ENCODE data around the gene GRIP1.

Gene GRIP1, protein sequence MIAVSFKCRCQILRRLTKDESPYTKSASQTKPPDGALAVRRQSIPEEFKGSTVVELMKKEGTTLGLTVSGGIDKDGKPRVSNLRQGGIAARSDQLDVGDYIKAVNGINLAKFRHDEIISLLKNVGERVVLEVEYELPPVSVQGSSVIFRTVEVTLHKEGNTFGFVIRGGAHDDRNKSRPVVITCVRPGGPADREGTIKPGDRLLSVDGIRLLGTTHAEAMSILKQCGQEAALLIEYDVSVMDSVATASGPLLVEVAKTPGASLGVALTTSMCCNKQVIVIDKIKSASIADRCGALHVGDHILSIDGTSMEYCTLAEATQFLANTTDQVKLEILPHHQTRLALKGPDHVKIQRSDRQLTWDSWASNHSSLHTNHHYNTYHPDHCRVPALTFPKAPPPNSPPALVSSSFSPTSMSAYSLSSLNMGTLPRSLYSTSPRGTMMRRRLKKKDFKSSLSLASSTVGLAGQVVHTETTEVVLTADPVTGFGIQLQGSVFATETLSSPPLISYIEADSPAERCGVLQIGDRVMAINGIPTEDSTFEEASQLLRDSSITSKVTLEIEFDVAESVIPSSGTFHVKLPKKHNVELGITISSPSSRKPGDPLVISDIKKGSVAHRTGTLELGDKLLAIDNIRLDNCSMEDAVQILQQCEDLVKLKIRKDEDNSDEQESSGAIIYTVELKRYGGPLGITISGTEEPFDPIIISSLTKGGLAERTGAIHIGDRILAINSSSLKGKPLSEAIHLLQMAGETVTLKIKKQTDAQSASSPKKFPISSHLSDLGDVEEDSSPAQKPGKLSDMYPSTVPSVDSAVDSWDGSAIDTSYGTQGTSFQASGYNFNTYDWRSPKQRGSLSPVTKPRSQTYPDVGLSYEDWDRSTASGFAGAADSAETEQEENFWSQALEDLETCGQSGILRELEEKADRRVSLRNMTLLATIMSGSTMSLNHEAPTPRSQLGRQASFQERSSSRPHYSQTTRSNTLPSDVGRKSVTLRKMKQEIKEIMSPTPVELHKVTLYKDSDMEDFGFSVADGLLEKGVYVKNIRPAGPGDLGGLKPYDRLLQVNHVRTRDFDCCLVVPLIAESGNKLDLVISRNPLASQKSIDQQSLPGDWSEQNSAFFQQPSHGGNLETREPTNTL

GRCh38 chr12:66678338-66679275 lies at the start of gene GRIP1:
Gene GRIP1 (minus strand): TSS chr12:66679076. CDS start chr12:66678904, 172 bp downstream.
- peak in 20 of 58 donors; percentile 1 to 32 (median 6) for DNase-seq

- DNase-seq = no peak
These were observed 47.7 kb upstream of the GRIP1 start for GRCh38 chr12:66726556-66726955.

DNA sequence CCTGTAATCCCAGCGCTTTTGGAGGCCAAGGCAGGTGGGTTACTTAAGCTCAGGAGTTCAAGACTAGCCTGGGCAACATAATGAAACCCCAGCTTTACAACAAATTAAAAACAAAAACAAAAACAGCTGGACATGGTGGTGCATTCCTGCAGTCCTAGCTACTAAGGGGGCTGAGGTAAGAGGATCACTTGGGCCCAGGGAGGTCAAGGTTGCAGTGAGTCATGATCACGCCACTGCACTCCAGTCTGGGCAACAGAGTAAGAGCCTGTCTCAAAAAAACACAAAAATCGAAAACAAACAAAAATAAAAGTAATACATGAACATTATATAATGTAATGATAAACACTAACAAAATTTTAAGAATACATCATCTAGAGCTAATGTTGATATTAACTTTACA lies 46.2 kb upstream of the GRIP1 start:
- no peak for DNase-seq

DNA sequence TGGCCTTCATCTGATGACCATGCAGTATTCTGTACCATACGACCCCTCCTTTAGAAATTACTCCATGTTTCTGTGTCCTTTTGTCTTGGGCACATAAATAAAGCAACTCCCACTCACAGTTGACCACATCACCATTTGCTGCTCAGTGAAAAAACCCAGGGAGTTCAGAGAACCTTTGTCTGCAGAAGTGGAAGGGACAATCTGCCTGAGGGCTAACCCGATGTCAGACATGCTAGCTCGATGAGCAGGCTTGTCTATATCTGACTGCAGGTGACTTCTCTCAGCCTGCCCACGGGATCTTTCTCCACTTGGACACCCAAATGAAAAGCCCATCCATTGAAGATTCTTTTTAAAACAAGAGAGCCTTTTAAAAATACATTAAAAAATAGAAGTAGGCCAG lies 45.7 kb upstream of the GRIP1 start:
- no peak for DNase-seq

DNA sequence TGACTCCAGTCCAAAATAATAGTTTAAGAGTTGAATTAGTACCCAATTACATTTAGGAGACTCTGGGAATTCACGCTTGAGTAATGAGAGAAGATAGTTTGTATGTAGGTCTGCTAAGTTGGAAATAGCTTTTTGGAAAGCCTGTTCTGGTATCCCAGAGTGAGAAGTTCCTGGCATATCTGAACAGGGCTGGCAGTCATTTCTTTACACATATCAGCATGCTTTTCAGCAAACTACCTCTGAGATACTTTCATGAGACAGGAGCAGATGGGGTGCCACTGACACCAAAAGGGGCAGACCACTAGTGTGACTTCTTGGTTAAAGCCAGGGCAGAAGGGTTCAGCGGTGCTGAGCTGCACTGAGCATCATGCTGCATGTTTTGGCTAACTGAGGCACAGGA lies 45.1 kb upstream of the GRIP1 start:
- DNase-seq = no peak

DNA sequence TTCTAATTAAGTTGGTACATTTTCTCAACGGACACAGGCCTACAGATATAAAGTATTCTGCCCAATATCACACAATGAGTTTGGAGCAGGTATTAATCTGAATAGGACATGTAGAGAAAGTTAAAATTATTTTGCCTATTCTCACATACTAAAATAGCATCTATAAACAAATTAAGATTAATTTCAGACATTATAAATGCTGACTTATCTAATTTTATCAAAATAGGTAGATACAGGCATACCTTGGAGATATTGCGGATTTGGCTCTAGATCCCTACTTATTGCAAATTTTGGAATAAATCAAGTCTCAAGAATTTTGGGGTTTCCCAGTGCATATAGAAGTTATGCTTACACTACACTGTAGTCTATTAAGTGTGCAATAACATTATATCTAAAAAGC lies 41.0 kb upstream of the GRIP1 start:
- DNase-seq = no peak

GRCh38 chr12:66717036-66717673 lies 38.3 kb upstream of the GRIP1 start:
- no peak for DNase-seq

- no peak for DNase-seq
These were observed 37.6 kb upstream of the GRIP1 start for GRCh38 chr12:66716522-66716921.

DNA sequence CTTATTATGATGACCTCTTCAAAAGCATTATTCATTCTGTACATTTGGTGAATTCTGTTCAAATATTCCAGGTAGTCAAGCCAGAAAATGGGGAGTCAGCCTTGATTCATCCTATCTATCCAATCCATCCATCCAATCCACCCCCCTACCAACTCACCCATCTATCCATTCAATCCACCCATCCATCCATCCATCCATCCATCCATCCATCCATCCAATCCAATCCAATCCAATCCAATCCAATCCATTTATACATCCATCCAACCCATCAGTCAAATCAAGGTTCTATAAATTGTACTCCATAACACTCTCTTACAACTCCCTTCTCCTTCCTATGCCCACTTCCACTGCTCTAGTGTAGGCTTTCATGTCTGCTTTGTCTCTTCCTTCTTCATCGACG lies 35.8 kb upstream of the GRIP1 start:
- no peak for DNase-seq

GRCh38 chr12:66713984-66714383 lies 35.1 kb upstream of the GRIP1 start:
- DNase-seq = no peak

DNA sequence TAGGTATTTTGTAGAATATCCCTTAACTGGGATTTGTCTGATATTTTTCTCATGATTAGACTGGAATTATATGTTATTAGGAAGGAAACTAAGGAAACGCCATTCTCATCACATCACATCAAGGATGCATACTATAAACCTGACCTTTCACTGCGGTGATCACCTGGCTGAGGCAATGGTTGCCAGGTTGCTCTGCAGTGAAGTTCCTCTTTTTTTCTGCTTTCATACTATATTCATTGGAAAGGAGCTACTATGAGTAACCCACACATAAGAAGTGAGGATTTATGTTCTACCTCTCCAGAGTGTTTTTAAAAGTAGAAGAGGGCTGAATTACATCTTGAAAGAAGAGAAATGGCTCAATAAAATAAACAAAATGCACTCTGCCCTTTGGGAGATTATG lies 31.0 kb upstream of the GRIP1 start:
- no peak for DNase-seq

DNA sequence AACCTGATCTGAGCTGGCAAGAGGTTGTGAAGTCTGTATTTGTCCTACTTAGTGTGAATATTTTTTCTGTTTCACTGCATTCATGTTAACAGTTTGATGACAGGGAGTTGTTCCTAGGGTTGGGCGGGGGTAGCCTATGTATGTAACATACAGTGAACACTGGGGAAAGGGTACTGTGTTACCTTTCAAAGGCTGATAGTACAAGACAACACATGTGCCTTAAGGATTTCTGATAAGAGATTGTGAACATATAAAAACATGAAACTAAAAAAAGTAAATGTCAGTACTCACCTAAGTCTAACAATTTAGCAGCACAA lies 30.5 kb upstream of the GRIP1 start:
- no peak for DNase-seq

DNA sequence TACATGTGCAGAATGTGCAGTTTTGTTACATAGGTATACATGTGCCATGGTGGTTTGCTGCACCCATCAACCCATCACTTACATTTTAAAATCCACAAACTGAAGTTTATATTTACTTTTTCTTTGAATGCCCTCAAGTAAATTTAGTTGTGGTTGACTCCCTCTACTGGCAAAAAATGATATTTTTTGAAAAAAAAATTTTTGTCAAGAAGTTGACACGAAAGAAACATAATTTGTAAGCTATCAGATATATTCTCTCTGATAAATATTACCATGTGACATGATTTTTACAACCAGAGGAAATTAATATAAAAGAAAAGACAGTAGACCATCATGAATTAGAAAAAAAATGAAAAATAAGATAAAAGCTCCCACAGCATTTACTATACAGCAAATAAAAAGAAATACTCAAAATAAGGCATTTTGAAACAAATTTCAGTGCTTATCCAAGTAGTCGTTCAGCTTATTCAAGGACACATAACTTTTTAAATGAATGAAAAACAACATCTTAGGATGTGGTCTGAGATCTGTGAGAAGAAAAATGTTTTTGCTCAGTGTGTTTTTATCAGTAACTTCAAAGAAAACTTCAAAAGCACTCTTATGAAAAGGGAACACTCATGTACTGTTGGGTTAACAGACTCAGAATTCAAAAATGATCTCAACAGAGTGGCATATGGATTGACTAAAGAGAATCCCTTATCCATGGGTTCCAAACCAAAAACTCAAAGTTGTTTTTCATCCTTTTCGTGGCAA lies 30.0 kb upstream of the GRIP1 start:
- no peak for DNase-seq

- no peak for DNase-seq
These were observed 28.3 kb upstream of the GRIP1 start for GRCh38 chr12:66707002-66707697.

DNA sequence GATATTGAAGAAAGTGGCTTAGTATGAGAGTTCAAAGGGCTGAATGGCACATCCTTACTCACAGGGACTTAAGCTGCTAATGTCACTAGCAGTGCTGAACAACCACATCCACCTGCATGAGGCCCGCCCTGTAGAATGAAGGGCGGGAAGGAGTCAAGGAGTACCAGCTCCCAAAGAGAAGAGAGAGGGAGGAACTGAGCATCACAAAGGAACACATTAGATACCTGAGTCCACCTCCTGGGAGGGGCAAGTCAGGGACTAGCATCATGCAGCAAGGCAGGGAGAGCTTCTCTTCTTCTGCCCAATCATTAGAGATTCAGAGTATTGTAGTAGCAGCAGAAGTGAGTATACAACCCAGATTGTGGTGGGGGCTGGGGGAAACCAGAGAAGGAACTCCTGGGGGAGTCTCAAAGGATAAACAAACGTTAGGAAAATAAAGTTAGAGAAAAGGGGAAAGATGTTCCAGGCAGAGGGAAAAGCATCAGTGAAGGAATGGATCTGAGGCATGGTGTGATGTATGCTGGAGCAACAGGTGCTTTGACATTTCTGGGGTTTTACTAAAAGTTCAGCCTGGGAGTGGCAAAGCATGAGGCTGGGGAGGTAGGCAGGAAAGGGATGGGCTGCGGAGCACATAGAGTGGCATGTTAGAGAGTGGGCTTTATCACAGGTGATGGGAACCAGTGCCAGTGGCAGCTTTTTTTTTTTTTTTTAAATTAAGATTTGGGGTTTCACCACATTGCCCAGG lies 21.0 kb upstream of the GRIP1 start:
- DNase-seq = no peak

DNA sequence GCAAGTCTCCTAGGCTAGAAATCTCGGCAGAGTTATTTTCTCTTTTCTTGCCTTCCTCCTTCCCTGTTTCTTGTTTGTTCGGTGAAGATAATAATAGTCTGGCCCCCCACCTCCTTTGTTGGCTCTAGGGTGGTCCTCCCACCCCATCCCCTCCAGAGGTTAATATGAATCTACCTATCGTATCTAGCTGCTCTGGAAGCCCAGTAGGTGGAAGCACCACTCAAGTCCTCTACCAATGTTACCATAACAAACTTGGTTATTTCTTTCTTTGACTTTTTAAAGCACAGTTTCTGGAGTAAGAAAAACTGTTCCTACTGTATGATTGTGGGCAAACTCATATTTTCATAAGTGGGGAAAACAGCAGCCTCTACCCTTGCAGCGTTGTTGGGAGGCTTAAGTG lies 19.7 kb upstream of the GRIP1 start:
- DNase-seq = no peak

DNA sequence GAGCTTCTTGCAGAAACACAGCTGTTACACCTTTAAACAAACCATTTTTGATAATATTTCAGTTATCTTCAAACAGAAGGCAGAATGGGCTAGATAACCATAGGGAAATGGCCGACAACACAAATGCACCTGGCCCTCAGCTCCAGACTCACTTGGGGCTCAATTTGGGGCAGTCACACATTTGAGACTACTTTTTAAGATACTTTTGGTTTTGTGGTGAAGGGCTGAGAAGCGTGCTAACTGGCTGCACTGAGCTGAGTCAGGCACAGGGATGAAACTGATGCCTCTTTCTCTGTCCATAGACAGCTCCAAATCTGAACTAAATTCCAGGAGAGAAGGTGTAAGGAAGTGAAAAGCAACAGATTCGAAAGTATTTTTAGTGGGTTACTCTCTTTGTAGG lies 18.5 kb upstream of the GRIP1 start:
- DNase-seq = no peak

All from anterior cingulate cortex (tissue), 58 donors.